B cell (primary cell): ENCODE data around the gene PA2G4.

Experiments used
- CTCF ChIP-seq: fragments of 200-600 bp; IDR thresholded peaks from one replicate; pipeline ENCODE4 v1.8.0; 2022; ENCODE audit warnings: antibody characterized with exemption, mild to moderate bottlenecking
- EZH2 ChIP-seq: IDR thresholded peaks from 2 replicates; pipeline ENCODE4 v1.6.1; 2012; ENCODE audit warnings: borderline replicate concordance, low read depth, mild to moderate bottlenecking, moderate library complexity, low read length; ENCODE audit not compliant: insufficient read depth, poor library complexity, severe bottlenecking

DNA sequence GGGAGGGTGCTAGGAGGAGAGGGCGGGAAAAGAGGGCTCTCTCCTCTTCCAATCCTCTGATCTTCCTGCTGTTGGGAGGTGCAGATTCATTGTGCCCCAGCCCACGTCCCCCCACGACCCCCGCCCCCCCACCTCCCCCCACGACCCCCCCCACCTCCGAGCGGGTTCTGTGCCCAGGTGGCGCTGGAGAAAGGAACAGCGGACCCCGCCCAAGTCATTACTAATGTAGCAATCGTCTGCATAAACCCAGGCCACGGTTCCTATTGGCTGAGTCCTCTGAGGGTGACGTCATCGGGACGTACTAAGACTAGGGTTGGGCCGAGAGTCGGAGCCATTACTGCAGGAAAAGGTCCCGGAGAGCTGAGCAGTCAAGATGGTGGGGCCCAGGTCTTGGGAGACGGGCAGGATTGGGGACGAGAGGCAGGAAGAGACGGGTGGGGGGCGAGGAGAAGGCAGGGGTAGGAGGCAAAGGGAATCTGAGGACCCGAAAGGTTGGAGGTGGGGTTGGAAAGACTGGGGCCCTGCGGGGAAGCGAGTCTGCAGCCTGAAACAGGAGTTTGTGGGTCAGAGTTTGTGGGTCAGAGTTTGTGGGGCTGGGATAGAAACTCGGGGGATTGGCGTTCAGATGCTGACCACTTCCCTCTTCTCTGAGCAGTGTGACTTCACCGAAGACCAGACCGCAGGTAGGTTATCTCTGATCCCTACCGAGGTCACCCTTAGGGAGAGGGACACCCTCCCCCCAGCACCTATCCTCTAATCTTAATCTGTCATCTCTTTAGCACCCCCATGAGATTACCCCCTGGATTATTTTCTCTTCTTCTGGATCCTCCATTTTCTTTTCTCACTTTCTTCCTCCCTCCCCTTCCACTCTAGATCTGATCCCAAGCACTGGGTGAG is 53.9 kb downstream of the PA2G4 start, which contains the start of gene MYL6:
- no peak for TF ChIP-seq CTCF
- no peak for TF ChIP-seq EZH2
